NCI-H2081 treated with DMSO at 0.1 percent for 48 hours (cell line): Measurements from ENCODE around the gene SAFB.

Source experiments
- DNase-seq: peaks from one replicate; lab custom pipeline; 2025; lab: John Stamatoyannopoulos, UW

SAFB gene

DNA sequence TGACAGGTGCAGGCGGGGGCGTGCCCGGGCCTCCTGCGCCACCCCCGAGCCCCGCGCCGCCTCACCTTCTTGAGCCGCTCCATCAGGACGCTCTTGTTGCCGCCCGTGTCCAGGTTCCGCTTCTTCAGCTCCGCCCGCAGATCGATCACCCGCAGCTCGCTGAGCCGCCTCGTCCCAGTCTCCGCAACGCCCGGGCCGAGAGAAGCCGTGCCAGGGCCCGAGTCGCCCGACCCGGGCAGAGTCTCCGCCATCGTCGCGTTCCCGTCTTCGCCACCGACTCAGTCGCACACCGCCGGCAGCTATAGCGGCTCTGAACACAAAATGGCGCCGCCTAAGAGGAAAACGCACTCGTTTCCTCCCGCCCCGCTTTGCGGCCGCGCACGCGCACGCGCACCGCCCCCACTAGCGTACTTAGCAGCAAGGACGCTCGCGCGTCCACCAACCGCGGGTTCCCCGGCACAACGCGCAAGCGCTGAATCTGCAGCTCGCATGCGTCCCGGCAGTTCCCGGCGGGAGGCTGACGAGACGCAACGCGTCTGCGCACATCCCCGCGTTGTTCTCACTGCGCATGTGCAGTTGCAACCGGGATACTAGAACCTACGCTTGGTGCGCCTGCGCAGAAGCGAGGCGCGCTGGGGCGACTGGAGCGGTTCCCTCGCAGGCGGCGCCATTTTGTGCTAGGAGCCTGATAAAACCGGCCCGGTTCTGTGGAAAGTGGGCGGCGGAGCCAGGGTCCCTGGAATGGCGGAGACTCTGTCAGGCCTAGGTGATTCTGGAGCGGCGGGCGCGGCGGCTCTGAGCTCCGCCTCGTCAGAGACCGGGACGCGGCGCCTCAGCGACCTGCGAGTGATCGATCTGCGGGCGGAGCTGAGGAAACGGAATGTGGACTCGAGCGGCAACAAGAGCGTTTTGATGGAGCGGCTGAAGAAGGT lies at the start of gene SAFB, which contains the start of gene SAFB2:
SAFB (plus strand) TSS at position 619 of the 932 bp plus-strand sequence; CDS start at position 742, 123 bp downstream.
SAFB2 (minus strand) TSS at position 312 of the 932 bp plus-strand sequence; CDS start at position 251, 61 bp downstream.
- DNase-seq = peak; percentile 96

DNA sequence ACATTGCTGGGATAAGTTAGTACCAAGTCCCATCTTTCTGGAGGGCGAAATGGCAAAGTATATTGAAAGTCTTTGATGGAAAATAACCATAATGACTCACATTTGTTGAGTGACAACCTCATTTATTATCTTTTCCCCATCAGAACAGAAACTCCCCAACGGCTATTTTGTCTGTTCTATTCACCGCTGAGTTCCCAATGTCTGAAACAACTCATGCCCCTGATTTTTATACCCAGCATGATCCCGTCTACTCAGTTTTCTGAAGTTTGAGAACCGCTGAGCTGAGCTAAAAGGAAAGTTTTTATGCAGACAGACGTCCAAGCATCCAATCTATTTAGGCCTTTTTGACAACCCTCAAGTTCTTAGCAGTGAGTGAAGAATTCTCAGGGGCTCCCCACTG lies 47.3 kb upstream of the SAFB start:
- no peak for DNase-seq

DNA sequence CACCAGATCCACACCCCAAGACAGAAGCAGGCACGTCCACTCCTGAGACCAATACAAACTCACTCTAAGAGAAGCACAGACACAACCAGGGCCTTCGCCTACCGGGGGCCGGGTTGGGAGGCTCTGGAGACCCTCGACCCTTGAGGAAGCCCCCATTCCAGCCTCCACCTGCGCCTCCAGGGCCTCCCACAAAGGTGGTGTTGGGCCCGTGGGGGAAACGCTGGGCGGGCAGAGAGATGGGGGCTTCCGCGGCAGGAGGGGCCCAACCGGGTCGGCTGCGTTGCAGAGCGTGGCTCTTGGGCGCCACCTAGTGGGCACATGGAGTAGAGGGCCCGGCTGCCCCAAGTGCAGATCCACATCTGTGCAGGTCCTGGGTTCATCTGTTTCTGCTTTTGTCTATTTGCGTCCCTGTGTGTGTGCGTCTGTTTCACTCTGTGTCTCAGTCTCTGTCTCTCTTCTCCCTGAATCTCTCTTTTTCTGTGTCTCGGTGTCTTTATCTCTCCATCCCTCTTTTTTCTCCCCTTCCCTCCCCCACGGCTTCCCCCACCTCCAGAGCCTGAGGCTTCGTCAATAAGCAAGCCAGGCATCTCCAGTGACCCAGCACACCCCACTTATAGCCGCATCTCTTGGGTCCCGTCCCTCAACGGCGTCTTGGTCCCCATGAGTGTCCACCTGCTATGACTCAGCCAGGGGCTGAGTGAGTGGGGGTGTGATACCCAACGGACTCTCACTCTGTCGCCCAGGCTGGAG lies 44.6 kb upstream of the SAFB start:
- DNase-seq = no peak

DNA sequence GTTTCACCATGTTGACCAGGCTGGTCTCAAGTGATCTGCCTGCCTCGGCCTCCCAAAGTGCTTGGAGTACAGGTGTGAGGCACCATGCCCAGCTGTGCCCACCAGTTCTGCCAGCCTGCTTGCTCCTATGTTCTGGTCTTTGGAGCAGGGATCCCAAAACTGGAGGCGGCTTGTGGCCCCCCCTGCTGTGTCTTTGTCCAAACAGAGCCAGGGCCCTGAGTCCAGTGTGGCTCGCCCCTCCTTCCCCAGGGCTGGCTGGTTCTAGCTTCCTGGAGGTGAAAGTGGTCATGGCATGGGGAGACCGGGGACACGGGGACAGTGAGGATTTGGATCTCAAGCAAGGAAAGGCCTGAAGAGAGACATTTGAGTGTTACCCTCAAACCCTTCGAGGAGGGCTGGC lies 43.6 kb upstream of the SAFB start:
- DNase-seq = no peak

DNA sequence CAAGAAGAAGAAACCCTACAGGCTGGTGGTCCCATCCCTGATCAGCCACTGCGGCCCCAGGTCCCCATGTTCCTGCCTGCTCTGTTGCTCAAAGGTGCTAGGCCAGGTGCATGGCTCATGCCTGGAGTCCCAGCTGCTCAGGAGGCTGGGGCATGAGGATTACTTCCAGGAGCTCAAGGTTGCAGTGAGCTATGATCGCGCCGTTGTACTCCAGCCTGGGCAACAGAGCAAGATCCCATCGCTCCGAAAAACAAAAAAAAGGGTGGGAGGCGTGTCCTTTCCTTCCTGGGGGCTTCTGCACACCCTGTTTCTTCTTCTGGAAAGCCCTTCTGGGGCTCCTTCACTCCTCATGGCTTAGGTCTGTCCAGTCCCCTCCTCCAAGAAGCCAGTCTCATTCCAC lies 43.2 kb upstream of the SAFB start:
- no peak for DNase-seq

DNA sequence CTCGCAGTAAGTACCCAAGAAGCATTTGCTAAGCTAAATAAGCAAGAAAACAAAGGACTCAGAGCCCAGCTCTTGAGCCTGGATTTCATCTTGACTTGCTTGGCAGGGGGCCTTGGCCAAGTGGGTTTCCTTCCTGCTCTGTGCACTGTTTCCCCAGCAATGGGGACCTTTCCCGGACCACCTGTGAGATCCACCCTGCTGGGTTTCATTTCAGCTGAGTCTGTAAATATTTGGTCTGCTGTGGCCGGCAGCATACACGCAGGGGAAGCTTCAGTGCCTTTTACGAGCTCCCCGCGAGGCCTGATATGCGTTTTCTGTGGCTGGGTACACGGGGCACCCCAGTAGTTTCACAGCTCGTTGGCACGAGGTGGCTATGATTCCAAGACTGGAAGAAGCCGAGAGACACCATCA lies 42.7 kb upstream of the SAFB start:
- no peak for DNase-seq

DNA sequence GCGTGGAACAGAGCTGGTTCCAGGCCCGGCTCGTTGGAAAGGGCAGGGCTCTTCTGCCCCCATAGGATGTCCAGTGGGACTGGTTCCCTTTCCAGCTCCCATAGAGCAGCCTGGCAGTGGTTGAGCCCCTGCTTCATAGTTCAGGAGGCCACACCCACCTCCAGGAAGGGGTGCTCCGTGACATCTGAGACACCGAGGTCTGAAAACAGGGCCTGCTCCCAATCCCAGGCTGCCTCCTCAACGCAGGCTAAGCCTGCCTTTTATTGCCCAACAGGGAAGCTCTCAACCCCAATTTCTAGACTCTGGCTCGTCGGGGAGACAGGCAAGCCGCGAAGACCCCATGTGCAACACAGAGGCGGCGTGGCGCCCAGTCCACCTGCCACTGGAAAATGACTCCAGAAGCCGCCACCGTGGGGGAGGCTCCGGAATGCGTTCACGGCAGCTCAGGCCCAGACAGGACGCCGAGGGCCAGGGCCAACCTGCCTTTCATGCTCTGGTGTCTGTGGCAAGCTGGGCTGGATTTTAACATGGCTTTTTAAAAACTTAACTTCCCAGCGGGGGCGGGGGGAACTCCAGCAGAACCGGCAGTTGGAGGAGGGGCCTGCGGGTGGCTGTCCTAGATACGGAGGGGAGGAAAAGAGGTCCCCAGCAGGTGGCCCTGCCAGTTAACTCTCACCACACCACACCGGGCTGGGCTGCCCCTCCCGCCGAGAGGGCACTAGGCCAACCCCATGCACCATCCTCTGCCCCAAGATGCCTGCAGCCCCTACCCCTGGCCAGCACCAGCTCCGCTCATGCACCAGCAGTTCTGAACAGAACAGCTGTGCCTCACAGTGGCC lies 37.2 kb upstream of the SAFB start:
- DNase-seq = no peak

DNA sequence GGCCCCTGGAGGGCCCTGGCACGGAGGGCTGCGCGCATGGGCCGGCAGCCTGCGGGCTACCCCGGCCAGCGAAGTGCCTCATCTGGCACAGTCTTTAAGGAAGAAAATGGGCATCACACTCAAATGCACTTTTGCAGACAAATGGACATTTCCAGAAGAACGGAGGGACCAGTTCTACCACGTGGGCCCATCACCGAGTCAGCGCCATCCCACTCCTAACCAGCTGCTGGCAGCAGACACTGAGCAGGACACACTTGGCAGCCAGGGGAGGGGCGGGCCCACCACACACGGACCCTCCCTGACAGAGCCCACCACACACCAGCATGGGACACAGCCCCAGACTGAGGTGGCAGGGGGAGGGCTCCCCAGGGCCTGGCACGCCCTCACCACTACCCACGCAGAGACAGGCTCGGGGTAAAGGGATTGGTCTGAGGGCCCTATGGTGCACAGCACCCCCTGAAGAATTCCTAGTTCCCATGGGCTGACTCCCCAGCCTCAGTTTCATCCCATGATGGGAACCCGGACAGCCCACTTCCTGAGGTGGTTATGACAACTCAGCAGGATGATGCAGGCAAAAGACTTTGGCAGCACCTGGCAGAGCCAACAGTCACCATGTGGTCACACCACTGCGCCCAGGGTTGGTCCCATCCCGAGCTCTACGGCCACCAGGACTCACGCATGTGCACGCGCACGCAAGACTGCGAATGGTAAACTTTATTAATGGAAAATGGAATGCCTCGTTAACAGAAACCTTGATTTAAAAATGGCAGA lies 36.4 kb upstream of the SAFB start:
- no peak for DNase-seq

DNA sequence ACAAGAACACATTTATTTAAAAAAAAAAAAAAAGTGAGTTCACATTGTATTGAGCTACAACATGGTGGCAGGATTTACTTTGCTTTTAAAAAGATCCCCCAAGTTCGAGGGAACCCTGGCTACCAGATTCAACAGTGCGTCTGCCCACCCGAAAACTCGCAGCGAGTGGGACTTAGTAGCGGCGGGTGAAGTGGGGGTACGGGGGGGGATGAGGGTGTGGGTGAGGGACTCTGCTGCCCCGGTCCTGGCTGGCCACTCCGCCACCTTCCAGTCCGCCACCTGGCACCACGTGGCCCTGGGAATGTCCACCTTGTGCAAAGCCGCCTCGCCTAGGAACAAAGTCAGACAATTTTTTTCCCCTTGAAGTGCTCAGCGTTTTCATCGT lies 35.8 kb upstream of the SAFB start:
- DNase-seq = no peak

DNA sequence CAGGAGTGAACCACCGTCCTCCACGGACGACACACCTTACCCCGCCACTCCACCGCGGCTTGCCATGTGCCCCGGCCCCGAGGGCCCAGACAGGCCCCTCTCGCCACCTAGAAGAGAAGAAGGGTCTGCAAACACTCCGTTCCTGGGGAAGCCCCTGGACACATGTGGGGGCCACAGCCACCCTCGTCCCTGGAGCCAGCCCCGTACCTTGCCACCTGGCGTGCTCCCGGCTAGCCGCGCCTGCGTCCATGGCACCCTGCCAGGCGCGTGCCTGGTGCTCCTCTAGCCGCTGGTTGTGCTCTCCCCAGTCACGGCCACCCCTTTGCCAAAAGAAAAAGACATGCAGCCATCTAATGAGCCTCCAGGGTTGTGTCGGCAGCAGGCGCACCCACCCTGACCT lies 35.2 kb upstream of the SAFB start:
- DNase-seq = no peak

DNA sequence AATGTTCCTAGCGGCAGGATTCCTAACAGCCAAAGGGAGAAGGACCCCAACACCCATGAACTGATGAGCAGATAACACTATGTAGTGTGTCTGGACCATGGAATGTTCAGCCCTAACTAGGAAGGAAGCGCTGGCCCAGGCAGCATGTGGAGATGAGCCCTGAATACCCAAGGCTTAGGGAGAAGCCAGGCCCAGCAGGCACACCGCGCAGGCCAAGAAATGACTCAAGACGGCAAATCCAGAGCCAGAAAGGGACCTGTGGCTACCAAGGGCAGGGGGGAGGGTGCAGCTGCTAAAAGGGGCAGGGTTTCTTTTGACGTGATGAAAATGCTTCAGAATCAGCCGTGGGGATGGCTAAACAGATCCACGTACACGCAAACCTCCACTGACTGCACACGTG lies 34.4 kb upstream of the SAFB start:
- DNase-seq = no peak

DNA sequence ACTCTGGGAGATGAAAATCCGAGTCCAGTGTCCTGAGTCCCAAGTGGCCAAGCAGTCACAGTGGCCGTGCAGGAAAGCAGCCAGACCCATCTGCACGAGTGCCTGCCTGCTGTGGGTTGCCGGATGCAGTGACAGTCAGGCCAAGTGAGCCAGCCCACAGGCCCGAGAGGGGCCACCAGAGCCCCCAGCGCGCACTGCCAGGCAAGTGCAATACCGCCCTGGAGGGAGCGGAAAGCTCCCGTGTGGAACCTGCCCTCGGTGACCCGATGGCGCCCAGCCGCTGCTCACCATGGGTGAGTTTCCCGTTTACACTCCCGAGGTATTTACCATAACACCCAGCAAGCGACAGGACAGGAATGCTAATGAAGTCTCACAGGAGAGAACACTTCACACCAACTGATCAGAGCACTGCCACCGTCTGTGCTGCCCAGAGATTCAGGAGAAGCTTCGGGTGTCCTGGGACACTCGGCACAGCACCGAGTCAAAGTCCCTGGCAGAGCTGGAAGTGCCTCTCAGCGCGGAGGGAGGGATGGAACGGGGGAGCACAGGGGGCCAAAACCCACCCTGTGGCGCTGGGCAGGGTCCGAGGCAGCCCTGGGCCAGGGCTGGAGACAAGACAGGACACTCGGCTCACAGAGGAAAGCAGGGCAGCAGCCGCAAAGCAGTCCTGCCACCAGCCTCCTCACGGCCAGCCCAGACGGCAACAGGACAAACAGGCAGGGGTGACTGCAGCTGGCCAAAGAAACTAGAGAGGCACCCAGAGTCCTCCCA lies 33.8 kb upstream of the SAFB start:
- DNase-seq = no peak

DNA sequence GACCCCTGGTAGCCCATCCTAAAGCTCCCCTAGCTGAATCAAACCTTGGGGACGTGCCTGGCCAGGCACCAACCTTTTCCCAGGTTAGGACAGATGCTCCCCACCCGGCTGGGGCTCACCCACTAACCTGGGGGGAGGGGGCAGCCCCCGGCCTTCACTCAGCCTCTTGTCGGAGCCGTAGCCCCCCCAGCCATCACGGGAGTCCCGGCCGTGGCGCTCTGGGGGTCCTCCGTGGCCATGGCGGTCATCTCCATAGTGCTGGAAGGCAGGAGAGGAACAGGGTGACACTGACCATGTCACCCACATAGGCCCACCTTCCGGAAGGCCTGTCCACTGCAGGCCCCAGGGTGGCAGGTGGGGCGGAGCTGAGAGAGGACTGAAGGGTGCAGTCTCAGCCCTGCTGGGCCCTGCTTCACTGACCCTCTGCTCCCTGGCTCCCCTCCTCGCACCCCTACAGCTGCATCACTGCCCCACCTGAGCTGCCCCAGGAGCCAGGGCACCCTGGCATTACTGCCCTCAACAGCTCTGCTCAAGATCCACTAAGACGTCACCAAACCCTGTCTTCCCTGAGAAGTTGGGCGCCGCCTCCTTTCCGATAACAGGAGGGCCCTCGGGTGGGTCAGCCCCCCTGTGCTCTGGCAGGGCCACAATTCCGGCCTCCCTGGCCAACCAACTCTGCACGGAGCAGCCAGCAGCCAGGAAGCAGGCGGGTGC lies 32.6 kb upstream of the SAFB start:
- no peak for DNase-seq

DNA sequence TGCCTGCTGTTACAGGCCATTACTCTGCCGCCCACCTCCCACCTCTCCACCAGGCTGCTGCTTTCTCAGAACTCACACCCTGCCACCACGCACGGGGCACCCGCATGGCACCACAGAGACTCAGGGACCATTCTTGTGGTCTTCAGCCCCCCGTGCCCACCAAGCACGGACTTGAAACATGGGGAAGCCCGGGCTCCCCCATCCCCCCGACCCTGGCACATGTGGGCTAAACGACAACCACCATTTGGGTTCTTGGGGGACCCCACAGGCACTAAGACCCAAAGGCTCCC lies 32.1 kb upstream of the SAFB start:
- DNase-seq = no peak

DNA sequence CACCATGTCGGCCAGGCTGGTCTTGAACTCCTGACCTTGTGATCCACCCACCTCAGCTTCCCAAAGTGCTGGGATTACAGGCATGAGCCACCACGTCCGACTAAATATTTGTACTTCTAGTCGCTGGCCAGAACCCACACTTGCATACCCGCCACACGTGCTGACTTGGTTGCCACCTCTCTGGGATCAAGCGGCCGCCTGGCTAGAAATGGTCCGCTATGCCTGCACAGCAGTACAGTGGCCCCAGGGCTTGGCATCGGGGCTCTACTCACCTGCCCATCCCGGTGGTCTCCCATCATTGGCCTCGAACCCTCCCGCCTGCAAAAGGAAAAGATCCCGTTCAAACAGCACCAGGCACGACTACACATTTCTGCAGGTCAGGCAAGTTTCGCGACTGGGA lies 31.4 kb upstream of the SAFB start:
- no peak for DNase-seq

DNA sequence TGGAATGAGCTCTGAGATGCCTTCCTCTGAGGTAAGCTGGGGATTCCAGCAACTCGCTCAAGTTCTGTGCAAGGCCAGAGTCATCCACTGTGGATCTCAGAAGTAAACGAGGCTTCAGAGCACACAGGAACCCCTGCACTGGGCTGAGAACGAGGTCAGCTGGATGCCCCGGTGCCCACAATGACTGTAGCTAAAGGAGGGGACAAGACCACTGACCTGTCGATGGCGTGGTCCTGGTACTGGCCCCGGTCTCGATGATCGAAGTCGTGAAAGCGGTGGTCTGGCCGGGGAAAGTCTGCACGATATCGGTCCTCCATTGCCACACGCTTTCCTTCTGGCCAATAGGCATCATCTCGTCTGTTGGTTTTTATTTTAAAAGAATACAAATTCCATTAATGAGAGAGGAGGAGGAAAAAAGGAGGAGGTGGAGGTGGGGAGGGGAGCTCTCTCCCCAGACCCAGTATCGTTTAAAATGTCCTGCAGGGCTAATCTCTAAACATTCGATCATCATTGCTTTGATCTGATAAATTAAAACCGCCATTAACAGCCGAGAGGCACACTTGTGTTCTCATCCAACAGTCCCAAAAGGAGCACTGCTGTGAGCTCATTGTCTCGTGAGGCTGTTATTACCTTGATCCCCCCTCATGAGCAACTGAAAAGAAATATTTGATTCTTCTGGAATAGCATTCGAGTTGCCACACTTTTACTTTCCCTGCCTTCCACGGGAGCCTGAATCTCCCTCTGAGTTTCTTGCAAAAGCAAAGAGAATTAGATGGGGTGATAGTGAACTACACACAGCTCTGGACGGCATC lies 30.1 kb upstream of the SAFB start:
- no peak for DNase-seq

DNA sequence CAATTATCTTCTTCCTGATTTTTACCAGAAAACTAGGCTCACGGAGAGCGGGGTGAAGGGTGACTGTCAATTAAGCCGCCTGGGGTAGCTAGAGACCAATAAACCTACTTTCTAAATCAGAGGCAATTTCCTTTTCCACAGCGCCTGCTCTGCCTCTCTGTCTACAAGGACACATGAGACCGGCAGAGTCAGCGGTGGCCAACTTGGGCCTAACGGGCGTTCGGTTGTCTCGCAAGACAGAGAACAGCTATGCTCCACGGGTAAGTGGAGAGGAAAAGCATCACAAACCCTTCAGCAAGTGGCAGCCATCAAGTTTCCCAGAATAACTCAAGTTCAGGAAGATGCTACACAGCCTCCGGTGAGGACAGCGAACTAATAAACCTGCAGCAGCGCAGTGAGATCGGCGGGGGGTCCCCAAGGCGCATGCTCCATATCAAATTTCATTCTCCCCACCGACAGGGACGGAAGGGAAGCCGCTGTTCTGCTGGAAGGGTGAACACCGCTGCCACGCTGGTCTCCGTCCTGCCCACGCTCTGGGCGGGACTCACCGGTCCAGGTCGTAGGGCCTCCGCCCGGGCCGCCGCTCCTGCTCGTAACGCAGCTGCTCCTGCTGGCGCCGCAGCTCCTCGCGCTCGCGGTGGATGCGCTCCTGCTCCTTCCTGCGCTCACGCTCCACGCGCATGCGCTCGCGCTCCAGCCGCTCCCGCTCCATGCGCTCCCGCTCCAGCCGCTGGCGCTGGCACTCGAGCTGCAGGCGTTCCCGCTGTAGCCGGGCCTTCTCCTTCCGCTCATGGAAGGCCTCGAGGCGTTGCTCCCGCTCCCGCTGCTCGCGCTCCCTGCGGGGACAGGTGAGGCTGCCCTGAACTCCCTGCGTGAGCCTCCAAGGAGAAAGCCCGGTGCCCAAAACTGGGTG lies 29.3 kb upstream of the SAFB start:
- DNase-seq = no peak

DNA sequence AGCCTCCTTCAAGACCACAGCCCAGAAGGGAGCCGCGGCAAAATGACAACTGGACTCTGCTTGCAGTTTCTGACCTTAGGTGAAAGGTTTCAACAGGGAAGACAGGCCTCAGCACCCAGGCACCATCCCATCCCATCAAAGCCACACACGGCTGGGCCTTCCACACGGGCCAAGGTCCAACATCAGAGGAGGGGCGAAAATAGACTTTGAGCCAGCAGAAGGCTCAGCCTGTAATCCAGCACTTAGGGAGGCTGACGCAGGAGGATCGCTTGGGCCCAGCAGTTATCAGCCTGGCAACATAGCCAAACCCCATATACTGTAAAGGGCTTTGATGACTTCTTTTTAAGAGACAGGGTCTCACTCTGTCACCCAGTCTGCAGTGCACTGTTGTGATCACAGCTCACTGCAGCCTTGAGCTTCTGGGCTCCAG lies 28.3 kb upstream of the SAFB start:
- DNase-seq = no peak
